ENCODE results near the gene CPT2.

GRCh38 chr1:53256511-53257453, 60.2 kb downstream of the CPT2 start:
- no peak for TF ChIP-seq HNF4A (CRISPR knock-in tag; IDR thresholded peaks at IDR 0.05)
- no peak for TF ChIP-seq FOXK2 (IDR thresholded peaks at IDR 0.05)
- TF ChIP-seq MYC (CRISPR knock-in tag; IDR thresholded peaks at IDR 0.05; ENCODE audit: borderline replicate concordance), result no peak
- TF ChIP-seq ZFP37 (CRISPR knock-in tag; IDR thresholded peaks at IDR 0.05; ENCODE audit: borderline replicate concordance), result no peak
- TF ChIP-seq YY1 (IDR thresholded peaks at IDR 0.05; ENCODE audit: insufficient read depth, insufficient replicate concordance, low read depth, low read length), result no peak
- no peak for TF ChIP-seq ZNF691 (CRISPR knock-in tag; IDR thresholded peaks at IDR 0.05; ENCODE audit: borderline replicate concordance, low read depth)
- TF ChIP-seq KDM1A (CRISPR knock-in tag; IDR thresholded peaks at IDR 0.05), result no peak
- no peak for TF ChIP-seq CHCHD3 (CRISPR knock-in tag; IDR thresholded peaks at IDR 0.05)
- TF ChIP-seq ZNF740 (CRISPR knock-in tag; IDR thresholded peaks at IDR 0.05), result no peak
- no peak for TF ChIP-seq CTCF (CRISPR knock-in tag; IDR thresholded peaks at IDR 0.05)
